NCI-H2171 (cell line): ENCODE measurements around the gene CLECL1.
"Not testable (repeated sequence)": the region's sequence is repeated elsewhere in the genome, so short reads cannot be mapped to it uniquely, and the experiment has no call there.

Experiments
- DNase-seq: peaks from one replicate; lab custom pipeline; 2025; lab: John Stamatoyannopoulos, UW

The CLECL1 gene

DNA sequence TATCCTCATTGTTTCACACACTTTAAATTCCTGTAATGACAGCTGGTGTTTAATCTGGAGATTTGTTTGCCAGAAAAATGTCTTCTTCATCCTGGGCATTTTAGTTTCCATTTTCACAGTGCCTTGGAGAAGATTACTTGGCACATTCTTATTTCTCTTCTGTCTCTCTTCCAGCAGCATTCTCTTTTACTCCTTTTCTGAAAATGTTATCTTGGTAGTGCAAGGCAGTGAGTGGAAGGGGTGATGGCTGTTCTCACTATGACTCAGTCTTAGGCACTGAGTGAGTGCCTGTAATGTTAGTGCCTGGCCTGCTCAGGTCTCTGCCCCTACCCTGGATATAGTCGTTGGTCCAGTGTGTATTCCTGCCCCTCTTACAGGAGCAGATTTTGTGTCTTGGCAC lies 13.1 kb downstream of the CLECL1 start:
- DNase-seq, result no peak

DNA sequence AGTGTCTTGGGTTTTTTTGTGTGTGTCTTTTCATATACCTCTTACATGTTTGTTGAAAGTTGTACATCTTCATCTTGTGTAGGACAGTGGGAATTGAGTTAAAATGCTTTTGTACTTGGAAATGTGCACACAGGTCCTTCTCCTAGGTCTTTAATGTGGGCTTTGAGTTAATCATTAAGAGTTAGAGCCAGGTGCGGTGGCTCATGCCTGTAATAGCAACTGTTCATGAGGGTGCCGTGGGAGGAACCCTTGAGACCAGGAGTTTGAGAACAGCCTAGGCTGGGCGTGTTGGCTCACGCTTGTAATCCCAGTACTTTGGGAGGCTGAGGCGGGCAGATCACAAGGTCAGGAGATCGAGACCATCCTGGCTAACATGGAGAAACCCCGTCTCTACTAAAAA lies 13.9 kb downstream of the CLECL1 start:
- no peak for DNase-seq

- no peak for DNase-seq
These were observed 15.6 kb downstream of the CLECL1 start for GRCh38 chr12:9717070-9717925.

- DNase-seq, result not testable (repeated sequence)
These were observed 19.8 kb downstream of the CLECL1 start for GRCh38 chr12:9713032-9713558.

- DNase-seq, result no peak
These were observed 21.2 kb downstream of the CLECL1 start for GRCh38 chr12:9711664-9712063.

GRCh38 chr12:9710584-9711375 lies 22.1 kb downstream of the CLECL1 start:
- DNase-seq, result no peak

DNA sequence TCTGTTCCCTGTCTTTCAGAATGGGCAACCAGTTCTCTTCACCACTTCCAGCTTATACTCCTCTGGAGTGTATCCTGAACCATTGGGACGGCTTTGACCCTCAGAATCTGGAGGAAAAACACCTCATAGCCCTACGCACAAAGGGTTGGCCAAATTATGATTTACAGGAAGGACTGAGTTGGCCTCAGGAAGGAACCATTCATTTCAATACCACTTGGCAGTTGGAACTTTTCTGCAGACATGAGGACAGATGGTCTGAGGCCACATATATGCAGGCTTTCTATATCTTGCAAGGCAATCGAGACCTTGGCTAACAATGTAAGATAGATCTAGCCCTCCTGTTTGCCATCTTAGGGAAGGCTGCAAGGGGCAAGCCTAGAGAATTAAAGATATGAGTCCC lies 24.0 kb downstream of the CLECL1 start:
- no peak for DNase-seq

DNA sequence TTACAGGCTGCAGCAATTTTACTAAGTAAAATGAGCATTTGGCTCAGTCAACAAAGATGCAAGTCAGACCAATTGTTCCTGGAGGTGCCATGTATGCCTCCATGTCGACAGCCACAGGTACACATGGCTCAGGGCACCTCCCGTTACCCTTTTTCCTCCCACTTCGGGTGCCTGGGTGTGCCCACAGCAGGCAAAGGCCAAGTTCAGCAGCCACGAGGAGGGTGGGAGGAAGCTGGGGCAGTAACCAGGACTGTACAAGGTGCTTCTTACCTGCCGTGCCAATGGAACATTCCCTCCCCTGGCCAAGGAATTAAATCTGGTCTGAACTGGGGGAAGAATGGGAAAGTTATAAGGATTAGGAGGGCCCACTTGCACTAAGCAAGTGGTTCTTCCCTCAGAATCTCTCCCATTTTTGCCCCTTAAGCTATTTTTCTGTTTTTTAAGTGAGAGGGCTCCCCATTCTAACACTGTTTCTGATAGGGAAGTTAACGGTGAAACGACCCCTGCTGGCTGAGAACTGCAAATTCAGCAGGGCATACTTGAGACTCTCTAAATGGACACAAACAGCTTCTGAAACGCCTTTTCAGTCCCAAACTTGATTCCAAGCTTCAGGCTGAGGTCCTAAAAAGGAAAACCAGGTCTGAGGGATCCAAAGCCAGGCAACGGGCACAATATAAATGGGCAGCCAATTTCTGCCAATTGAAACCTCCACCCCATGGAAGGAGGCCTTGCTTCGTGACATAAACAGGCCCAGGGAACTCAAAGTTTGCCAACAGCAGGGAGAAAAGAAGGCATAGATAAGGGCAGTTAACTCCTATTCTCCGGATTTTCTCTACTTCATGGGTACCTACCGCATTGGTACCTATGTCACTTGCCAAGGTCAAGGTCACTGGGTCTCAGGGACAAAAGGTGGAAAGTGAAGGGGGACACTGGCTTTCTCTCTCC lies 24.8 kb downstream of the CLECL1 start:
- no peak for DNase-seq

- DNase-seq, result no peak
These were observed 25.5 kb downstream of the CLECL1 start for GRCh38 chr12:9707356-9707755.

DNA sequence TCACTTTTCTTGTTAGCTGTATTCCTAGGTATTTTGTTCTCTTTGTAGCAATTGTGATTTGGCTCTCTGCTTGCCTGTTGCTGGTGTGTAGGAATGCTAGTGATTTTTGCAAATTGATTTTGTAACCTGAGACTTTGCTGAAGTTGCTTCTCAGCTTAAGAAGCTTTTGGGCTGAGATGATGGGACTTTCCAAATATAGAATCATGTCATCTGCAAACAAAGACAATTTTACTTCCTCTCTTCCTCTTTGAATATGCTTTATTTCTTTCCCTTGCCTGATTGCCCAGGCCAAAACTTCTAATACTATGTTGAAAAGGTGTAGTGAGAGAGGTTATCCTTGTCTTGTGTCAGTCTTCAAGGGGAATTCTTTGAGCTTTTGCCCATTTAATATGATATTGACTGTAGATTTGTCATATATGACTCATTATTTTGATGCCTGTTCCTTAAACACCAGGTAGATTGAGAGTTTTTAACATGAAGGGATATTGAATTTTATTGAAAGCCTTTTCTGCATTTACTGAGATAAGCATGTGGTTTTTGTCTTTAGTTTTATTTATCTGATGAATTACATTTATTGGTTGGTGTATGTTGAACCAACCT lies 26.7 kb downstream of the CLECL1 start:
- no peak for DNase-seq

- not testable (repeated sequence) for DNase-seq
These were observed 28.3 kb downstream of the CLECL1 start for GRCh38 chr12:9704561-9704960.

DNA sequence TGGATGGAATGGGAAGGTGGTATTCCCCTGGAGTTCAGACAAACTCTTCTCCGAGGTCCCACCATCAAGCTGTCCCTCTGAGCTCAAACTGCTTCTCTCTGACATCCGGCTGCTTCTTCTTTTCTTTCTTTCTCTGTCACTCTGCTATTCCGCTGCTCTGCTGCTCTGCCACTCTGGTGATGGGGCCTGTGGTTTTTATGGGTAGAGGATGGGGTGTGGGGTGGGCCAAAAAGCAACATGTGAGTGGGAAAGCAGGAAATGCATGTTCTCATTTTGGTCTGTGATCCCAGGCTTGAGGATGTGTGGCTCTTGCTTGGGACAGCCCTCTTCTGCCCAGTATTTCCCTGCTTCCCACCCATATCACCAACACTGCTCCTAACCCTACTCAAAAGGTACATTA lies 30.6 kb downstream of the CLECL1 start:
- DNase-seq, result no peak

- DNase-seq, result no peak
These were observed 31.3 kb downstream of the CLECL1 start for GRCh38 chr12:9701380-9702154.

GRCh38 chr12:9700606-9700956 lies 32.3 kb downstream of the CLECL1 start:
- DNase-seq, result no peak

- no peak for DNase-seq
These were observed 32.8 kb downstream of the CLECL1 start for GRCh38 chr12:9699898-9700605.

- DNase-seq, result no peak
These were observed 33.5 kb downstream of the CLECL1 start for GRCh38 chr12:9699269-9699897.

- DNase-seq, result no peak
These were observed 34.2 kb downstream of the CLECL1 start for GRCh38 chr12:9698681-9699080.

- DNase-seq, result no peak
These were observed 35.3 kb downstream of the CLECL1 start for GRCh38 chr12:9697619-9698018.

GRCh38 chr12:9695661-9696060 lies 37.2 kb downstream of the CLECL1 start:
- DNase-seq, result not testable (repeated sequence)

GRCh38 chr12:9695150-9695549 lies 37.7 kb downstream of the CLECL1 start:
- DNase-seq, result not testable (repeated sequence)
